ENCODE results near the gene SSNA1.
A peak's percentile ranks its signal among the peaks of the same experiment; 100 is the strongest.

Gene SSNA1

GRCh38 chr9:137195525-137196220 is 7.2 kb downstream of the SSNA1 start:
- H3K36me3 Mint-ChIP-seq: peaks cover 4% of the 10 kb centered on the region
- no peak overlapping the region for H3K4me3 Mint-ChIP-seq
- DNase-seq (ENCODE audit: low spot score in 2 of 2) (no peak), ATAC-seq (no peak)
- H3K9me3 Mint-ChIP-seq: no peaks in the 10 kb centered on the region
- H3K27ac Mint-ChIP-seq: no peak overlapping the region
- H3K4me1 Mint-ChIP-seq: peaks cover 11% of the 10 kb centered on the region

GRCh38 chr9:137198051-137198901 is 9.8 kb downstream of the SSNA1 start:
- DNase-seq (ENCODE audit: low spot score in 2 of 2) (no peak), ATAC-seq (no peak)
- H3K36me3 Mint-ChIP-seq: no peaks in the 10 kb centered on the region
- peak overlapping the region; percentile 73 for H3K4me3 Mint-ChIP-seq
- no peaks in the 10 kb centered on the region for H3K9me3 Mint-ChIP-seq
- H3K27ac Mint-ChIP-seq: no peak overlapping the region
- H3K4me1 Mint-ChIP-seq: peaks cover 19% of the 10 kb centered on the region

GRCh38 chr9:137198902-137199283 is 10.4 kb downstream of the SSNA1 start:
- Mint-ChIP-seq H3K27ac (no peak overlapping the region), H3K36me3 (no peaks in the 10 kb centered on the region), H3K4me1 (peaks cover 20% of the 10 kb centered on the region), H3K9me3 (no peaks in the 10 kb centered on the region), H3K4me3 (peak overlapping the region; percentile 73)
- DNase-seq (ENCODE audit: low spot score in 2 of 2) (no peak), ATAC-seq (no peak)

GRCh38 chr9:137199411-137200121 is 11.1 kb downstream of the SSNA1 start:
- ATAC-seq: no peak
- no peak for DNase-seq (ENCODE audit: low spot score in 2 of 2)
- H3K4me3 Mint-ChIP-seq: peak overlapping the region; percentile 73
- peaks cover 3% of the 10 kb centered on the region for H3K36me3 Mint-ChIP-seq
- H3K9me3 Mint-ChIP-seq: no peaks in the 10 kb centered on the region
- peak overlapping the region; percentile 82 for H3K27ac Mint-ChIP-seq
- peaks cover 27% of the 10 kb centered on the region for H3K4me1 Mint-ChIP-seq

- Mint-ChIP-seq H3K4me1 (peaks cover 23% of the 10 kb centered on the region), H3K27ac (peak within 1 kb of the TSS; percentile 82), H3K36me3 (peaks cover 12% of the 10 kb centered on the region), H3K9me3 (no peaks in the 10 kb centered on the region), H3K4me3 (peak within 1 kb of the TSS; percentile 79)
- ATAC-seq (peak; percentile 96), DNase-seq (ENCODE audit: low spot score in 2 of 2) (peak; percentile 90 to 98)
Measured at GRCh38 chr9:137200311-137201204, 12.1 kb downstream of the SSNA1 start, which contains the start of gene TPRN. TPRN (minus strand) TSS chr9:137200741; CDS start chr9:137200711, 30 bp downstream.

- ATAC-seq (no peak), DNase-seq (ENCODE audit: low spot score in 2 of 2) (no peak)
- H3K4me3 Mint-ChIP-seq: peak overlapping the region; percentile 79
- peaks cover 31% of the 10 kb centered on the region for H3K4me1 Mint-ChIP-seq
- peak overlapping the region; percentile 60 for H3K27ac Mint-ChIP-seq
- H3K9me3 Mint-ChIP-seq: no peaks in the 10 kb centered on the region
- H3K36me3 Mint-ChIP-seq: peaks cover 16% of the 10 kb centered on the region
Measured at GRCh38 chr9:137201205-137201868, 12.9 kb downstream of the SSNA1 start.

- peaks cover 27% of the 10 kb centered on the region for H3K36me3 Mint-ChIP-seq
- DNase-seq (ENCODE audit: low spot score in 2 of 2) (no peak), ATAC-seq (no peak)
- H3K9me3 Mint-ChIP-seq: no peaks in the 10 kb centered on the region
- peak overlapping the region; percentile 4 for H3K4me3 Mint-ChIP-seq
- H3K27ac Mint-ChIP-seq: no peak overlapping the region
- H3K4me1 Mint-ChIP-seq: peaks cover 45% of the 10 kb centered on the region
Measured at GRCh38 chr9:137202966-137203365, 14.5 kb downstream of the SSNA1 start.

GRCh38 chr9:137204731-137205125 is 16.3 kb downstream of the SSNA1 start:
- H3K4me1 Mint-ChIP-seq: peaks cover 45% of the 10 kb centered on the region
- peaks cover 43% of the 10 kb centered on the region for H3K36me3 Mint-ChIP-seq

GRCh38 chr9:137205126-137206069 is 16.9 kb downstream of the SSNA1 start, which contains the start of the genes NDOR1 and TMEM203:
NDOR1 (plus strand) TSS chr9:137205700; CDS start chr9:137205778, 78 bp downstream.
TMEM203 (minus strand) TSS chr9:137205648; CDS start chr9:137205414, 234 bp downstream.
- ATAC-seq: peak; percentile 77
- peaks cover 45% of the 10 kb centered on the region for H3K4me1 Mint-ChIP-seq

More at GRCh38 chr9:137204731-137205125, 16.3 kb downstream of the SSNA1 start:
- no peak for ATAC-seq
- H3K9me3 Mint-ChIP-seq: no peaks in the 10 kb centered on the region
- peak overlapping the region; percentile 94 for H3K4me3 Mint-ChIP-seq
- no peak for DNase-seq (ENCODE audit: low spot score in 2 of 2)
- peak overlapping the region; percentile 97 for H3K27ac Mint-ChIP-seq

GRCh38 chr9:137206602-137207001 is 18.1 kb downstream of the SSNA1 start:
- Mint-ChIP-seq H3K27ac (peak overlapping the region; percentile 97), H3K36me3 (peaks cover 58% of the 10 kb centered on the region), H3K9me3 (no peaks in the 10 kb centered on the region), H3K4me1 (peaks cover 40% of the 10 kb centered on the region), H3K4me3 (peak overlapping the region; percentile 94)
- ATAC-seq (no peak), DNase-seq (ENCODE audit: low spot score in 2 of 2) (no peak)

More at GRCh38 chr9:137205126-137206069, 16.9 kb downstream of the SSNA1 start, which contains the start of the genes NDOR1 and TMEM203:
- H3K36me3 Mint-ChIP-seq: peaks cover 50% of the 10 kb centered on the region
- H3K27ac Mint-ChIP-seq: peak within 1 kb of the TSS; percentile 97
- H3K4me3 Mint-ChIP-seq: peak within 1 kb of the TSS; percentile 94
- peak; percentile 94 to 97 for DNase-seq (ENCODE audit: low spot score in 2 of 2)
- H3K9me3 Mint-ChIP-seq: no peaks in the 10 kb centered on the region

GRCh38 chr9:137211532-137211931 is 23.1 kb downstream of the SSNA1 start:
- ATAC-seq: no peak
- Mint-ChIP-seq H3K4me3 (no peak overlapping the region), H3K36me3 (peaks cover 48% of the 10 kb centered on the region), H3K4me1 (peaks cover 12% of the 10 kb centered on the region), H3K27ac (no peak overlapping the region), H3K9me3 (no peaks in the 10 kb centered on the region)
- DNase-seq (ENCODE audit: low spot score in 2 of 2): no peak

- no peaks in the 10 kb centered on the region for H3K9me3 Mint-ChIP-seq
- no peak for ATAC-seq
Measured at GRCh38 chr9:137212520-137212919, 24.0 kb downstream of the SSNA1 start.

More at GRCh38 chr9:137212520-137212919, 24.0 kb downstream of the SSNA1 start:
- H3K27ac Mint-ChIP-seq: no peak overlapping the region
- H3K4me1 Mint-ChIP-seq: peaks cover 2% of the 10 kb centered on the region
- no peak for DNase-seq (ENCODE audit: low spot score in 2 of 2)
- H3K4me3 Mint-ChIP-seq: no peak overlapping the region
- H3K36me3 Mint-ChIP-seq: peaks cover 41% of the 10 kb centered on the region

Data from stimulated activated effector memory CD8-positive, alpha-beta T cell treated with anti-CD3 and anti-CD28 coated beads, Interleukin-12 subunit alpha, Interleukin-12 subunit beta, amount 100 ng/mL, for 72 hours (primary cell).